HCT116 (cell line): ENCODE results near the gene KRT82. TPM values are rescaled to one million over a fixed set of nuclear protein-coding genes. Genes with fewer than 3 reads are reported as not detected.

Source experiments
- ATAC-seq: fragments of 200-7000 bp; cut with Tn5 transposase; 2 replicates; pipeline ENCODE4 v1.9.1; 2020; ENCODE audit warnings: mild to moderate bottlenecking, moderate library complexity
- BruUV-seq: library from RNA; stranded (reverse); fragments of 400-500 nt; replicated peaks from 2 replicates; lab custom pipeline; 2021; lab: Mats Ljungman, UMichigan
- CTCF ChIA-PET: fragments of 300-600 bp; sonication (Branson Sonifier 250); formaldehyde crosslinking; loops from one replicate; lab custom pipeline; 2021; ENCODE audit warnings: antibody characterized with exemption; lab: Charles Lee
- POLR2A ChIA-PET: fragments of 300-600, 350-600 bp; sonication (Branson Sonifier 250); formaldehyde crosslinking; loops from one replicate; lab custom pipeline; 2021; ENCODE audit warnings: antibody characterized with exemption; lab: Charles Lee
- RAD21 ChIA-PET, 2 experiments: fragments of 300-600 bp; sonication (Branson Sonifier 250); formaldehyde crosslinking; loops; one replicate each; lab custom pipeline; 2023; ENCODE audit warnings: low total read pairs in 2 of 2; ENCODE audit not compliant: uncharacterized antibody in 2 of 2, unreplicated experiment in 2 of 2, low non-redundant PET in 1 of 2; lab: Charles Lee
- DNase-seq: peaks from one replicate; pipeline ENCODE4 v3.0.0-alpha.2; 2010; ENCODE audit warnings: low read depth, low spot score
- H2AFZ ChIP-seq: fragments of 200-600 bp; shearing (Covaris generic), sonication (generic); 2 replicates; pipeline ENCODE4 v1.6.1; 2017; ENCODE audit warnings: low read depth, mixed run types, mixed read lengths, antibody characterized with exemption, low read length; ENCODE audit not compliant: poor library complexity, severe bottlenecking
- H3K27ac ChIP-seq: 2 replicates; pipeline ENCODE4 v1.5.1; 2012; ENCODE audit warnings: low read depth, low read length
- H3K27me3 ChIP-seq: fragments of 200-600 bp; sonication (generic); 2 replicates; pipeline ENCODE4 v1.6.1; 2016; ENCODE audit warnings: mixed run types, low read length, mixed read lengths; ENCODE audit not compliant: insufficient read depth
- H3K36me3 ChIP-seq, 2 experiments: fragments of 200-500 bp in 1 of 2; fragments of 200-600 bp in 1 of 2; sonication (Bioruptor generic) in 1 of 2; sonication (generic) in 1 of 2; 2 replicates each; pipeline versions ENCODE4 v1.5.1 to v1.6.1; 2014 to 2016; ENCODE audit warnings: low read length in 2 of 2, inconsistent platforms in 1 of 2, mixed read lengths in 1 of 2, mixed run types in 1 of 2; ENCODE audit not compliant: insufficient read depth in 2 of 2, control insufficient read depth in 1 of 2
- H3K4me1 ChIP-seq, 2 experiments: fragments of 200-600 bp in 1 of 2; sonication (generic) in 1 of 2; 2 replicates each; pipeline versions ENCODE4 v1.5.1 to v1.6.1; 2012 to 2017; ENCODE audit warnings: low read length in 2 of 2, inconsistent platforms in 1 of 2, mild to moderate bottlenecking in 1 of 2, mixed read lengths in 1 of 2, mixed run types in 1 of 2, moderate library complexity in 1 of 2; ENCODE audit not compliant: insufficient read depth in 2 of 2, control insufficient read depth in 1 of 2
- H3K4me2 ChIP-seq: fragments of 200-600 bp; sonication (generic); 2 replicates; pipeline ENCODE4 v1.6.1; 2017; ENCODE audit warnings: mixed run types, low read length, mixed read lengths
- H3K4me3 ChIP-seq, 2 experiments: fragments of 200-600 bp in 1 of 2; sonication (generic) in 1 of 2; replicated peaks in 1 of 2; 2 replicates each; pipeline ENCODE4 v1.5.1; 2011 to 2016; ENCODE audit warnings: low read length in 2 of 2, control low read depth in 1 of 2, low read depth in 1 of 2, mild to moderate bottlenecking in 1 of 2, mixed read lengths in 1 of 2, mixed run types in 1 of 2
- H3K79me2 ChIP-seq: fragments of 200-600 bp; sonication (generic); 2 replicates; pipeline ENCODE4 v1.6.1; 2017; ENCODE audit warnings: mild to moderate bottlenecking, mixed run types, low read length, moderate library complexity, mixed read lengths; ENCODE audit not compliant: insufficient read depth
- H3K9ac ChIP-seq: fragments of 200-600 bp; sonication (generic); 2 replicates; pipeline ENCODE4 v1.6.1; 2016; ENCODE audit warnings: low read length, mixed read lengths
- H3K9me2 ChIP-seq: fragments of 200-600 bp; sonication (generic), shearing (Covaris generic); 2 replicates; pipeline ENCODE4 v1.6.1; 2017; ENCODE audit warnings: mixed run types, mild to moderate bottlenecking, moderate library complexity; ENCODE audit not compliant: insufficient read depth
- H3K9me3 ChIP-seq, 2 experiments: fragments of 200-500 bp in 1 of 2; fragments of 200-600 bp in 1 of 2; sonication (Bioruptor generic) in 1 of 2; sonication (generic) in 1 of 2; 2 replicates each; pipeline ENCODE4 v1.6.1; 2014 to 2017; ENCODE audit warnings: low read length in 2 of 2, mixed read lengths in 2 of 2, inconsistent platforms in 1 of 2, low read depth in 1 of 2, mild to moderate bottlenecking in 1 of 2, mixed run types in 1 of 2, moderate library complexity in 1 of 2; ENCODE audit not compliant: control insufficient read depth in 1 of 2, insufficient read depth in 1 of 2
- H4K20me1 ChIP-seq: fragments of 200-600 bp; sonication (generic), shearing (Covaris generic); 2 replicates; pipeline ENCODE4 v1.6.1; 2017; ENCODE audit warnings: mixed run types, mild to moderate bottlenecking, moderate library complexity; ENCODE audit not compliant: insufficient read depth
- REST ChIP-seq: IDR thresholded peaks from 2 replicates; pipeline ENCODE4 v1.6.1; 2012; ENCODE audit warnings: low read depth
- SIN3A ChIP-seq: IDR thresholded peaks from 2 replicates; pipeline ENCODE4 v1.6.1; 2012; ENCODE audit warnings: low read depth
- TCF7L2 ChIP-seq: IDR thresholded peaks from 2 replicates; pipeline ENCODE4 v1.7.0; 2011; ENCODE audit warnings: borderline replicate concordance, inconsistent platforms; ENCODE audit not compliant: insufficient read depth, insufficient read length; ENCODE audit errors: extremely low read depth
- ZBTB33 ChIP-seq: IDR thresholded peaks from 2 replicates; pipeline ENCODE4 v1.6.1; 2011; ENCODE audit warnings: mild to moderate bottlenecking, low read length, moderate library complexity; ENCODE audit not compliant: insufficient replicate concordance; ENCODE audit errors: extremely low read depth
- intact Hi-C: fragments of 100-400 bp; cut with micrococcal nuclease; formaldehyde crosslinking; loops from 2 replicates; pipeline ENCODE4 v1.10.0; 2022
- total RNA-seq: library from RNA; stranded (reverse); gene quantifications from one replicate; pipeline ENCODE4 v1.2.1, GENCODE V29; 2021; ENCODE audit not compliant: unreplicated experiment

The KRT82 gene
- total RNA-seq, 1 experiment from 2014 or later, result not detected

- no TSS peak for BruUV-seq
Measured at GRCh38 chr12:52351196-52352059, 54.7 kb downstream of the KRT82 start.

More at GRCh38 chr12:52351196-52352059, 54.7 kb downstream of the KRT82 start:
- Histone ChIP-seq H2AFZ (no peak overlapping the region), H4K20me1 (no peaks in the 10 kb centered on the region), H3K9me2 (no peaks in the 10 kb centered on the region), H3K9ac (no peak overlapping the region), H3K9me3 (no peaks in the 10 kb centered on the region), H3K4me3 (no peak overlapping the region)
- ChIA-PET POLR2A (no interaction called here), CTCF (interaction anchor here (1.8 to 2.3 kb wide), 2 partner anchors 10 to 24 kb away, joined by 6 read pairs; no protein-coding TSS in a partner anchor)
- no peak for TF ChIP-seq REST
- TF ChIP-seq ZBTB33, result no peak
- TF ChIP-seq SIN3A, result no peak
- no peak for TF ChIP-seq TCF7L2
- TF ChIP-seq, all 23 proteins: peak for 0
- Histone ChIP-seq H3K4me2 (no peak overlapping the region), H3K27ac (no peak overlapping the region), H3K4me1 (peaks cover 0 to 7% of the 10 kb centered on the region in 2 experiments; a peak in 1 of 4 replicates), H3K36me3 (no peaks in the 10 kb centered on the region), H3K27me3 (no peaks in the 10 kb centered on the region; the same call in 1 of the 2 replicates), H3K79me2 (no peaks in the 10 kb centered on the region)
- DNase-seq, result no peak
- RAD21 ChIA-PET, result no interaction called here
- ATAC-seq, result no peak
- intact Hi-C loops, result no loop called here
